ENCODE data around the gene DGKB.

GRCh38 chr7:14339861-14340260 is 562.7 kb downstream of the DGKB start:
- TF ChIP-seq, protein P1, sequence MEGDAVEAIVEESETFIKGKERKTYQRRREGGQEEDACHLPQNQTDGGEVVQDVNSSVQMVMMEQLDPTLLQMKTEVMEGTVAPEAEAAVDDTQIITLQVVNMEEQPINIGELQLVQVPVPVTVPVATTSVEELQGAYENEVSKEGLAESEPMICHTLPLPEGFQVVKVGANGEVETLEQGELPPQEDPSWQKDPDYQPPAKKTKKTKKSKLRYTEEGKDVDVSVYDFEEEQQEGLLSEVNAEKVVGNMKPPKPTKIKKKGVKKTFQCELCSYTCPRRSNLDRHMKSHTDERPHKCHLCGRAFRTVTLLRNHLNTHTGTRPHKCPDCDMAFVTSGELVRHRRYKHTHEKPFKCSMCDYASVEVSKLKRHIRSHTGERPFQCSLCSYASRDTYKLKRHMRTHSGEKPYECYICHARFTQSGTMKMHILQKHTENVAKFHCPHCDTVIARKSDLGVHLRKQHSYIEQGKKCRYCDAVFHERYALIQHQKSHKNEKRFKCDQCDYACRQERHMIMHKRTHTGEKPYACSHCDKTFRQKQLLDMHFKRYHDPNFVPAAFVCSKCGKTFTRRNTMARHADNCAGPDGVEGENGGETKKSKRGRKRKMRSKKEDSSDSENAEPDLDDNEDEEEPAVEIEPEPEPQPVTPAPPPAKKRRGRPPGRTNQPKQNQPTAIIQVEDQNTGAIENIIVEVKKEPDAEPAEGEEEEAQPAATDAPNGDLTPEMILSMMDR (IDR thresholded peaks at IDR 0.05) = no peak
- TF ChIP-seq POLR2A (IDR thresholded peaks at IDR 0.05) = no peak
